HEK293 (cell line): ENCODE measurements around the gene DOCK1.

Source experiments
- CTCF ChIA-PET: fragments of 350-600 bp; formaldehyde crosslinking; extraction: SDS; loops from one replicate; lab custom pipeline; 2021; ENCODE audit warnings: antibody characterized with exemption; lab: Yijun Ruan, JAX
- POLR2A ChIA-PET: fragments of 300-600 bp; formaldehyde crosslinking; extraction: SDS; loops from one replicate; lab custom pipeline; 2020; ENCODE audit warnings: antibody characterized with exemption, inconsistent platforms; lab: Yijun Ruan, JAX
- H3K27ac ChIP-seq: fragments of 200-500 bp; sonication (Bioruptor generic); 2 replicates; pipeline ENCODE4 v1.5.1; 2014; ENCODE audit warnings: low read depth, low read length, control low read depth, inconsistent platforms; ENCODE audit errors: extremely low read depth
- H3K36me3 ChIP-seq, 2 experiments: fragments of 200-500 bp in 1 of 2; sonication (Bioruptor generic) in 1 of 2; 1 replicate in 1 of 2; 2 replicates in 1 of 2; pipeline ENCODE4 v1.5.1; 2014 to 2017; ENCODE audit warnings: inconsistent platforms in 2 of 2, low read length in 2 of 2; ENCODE audit not compliant: control insufficient read depth in 2 of 2, insufficient read depth in 1 of 2
- H3K4me1 ChIP-seq: fragments of 200-500 bp; sonication (Bioruptor generic); 2 replicates; pipeline ENCODE4 v1.5.1; 2014; ENCODE audit warnings: mild to moderate bottlenecking, low read length, inconsistent platforms; ENCODE audit not compliant: control insufficient read depth, insufficient read depth
- H3K4me3 ChIP-seq: 2 replicates; pipeline ENCODE4 v1.5.1; 2011; ENCODE audit warnings: low read depth, mild to moderate bottlenecking, control low read depth, low read length, moderate library complexity
- H3K9me3 ChIP-seq: fragments of 200-500 bp; sonication (Bioruptor generic); 2 replicates; pipeline ENCODE4 v1.5.1; 2014; ENCODE audit warnings: low read depth, low read length, inconsistent platforms; ENCODE audit not compliant: control insufficient read depth, insufficient read depth
- FEZF1 ChIP-seq: fragments of 450-650 bp; formaldehyde crosslinking; IDR thresholded peaks from 2 replicates; pipeline ENCODE4 v1.5.1; 2016; ENCODE audit warnings: missing biosample characterization, missing genetic modification characterization
- HIC1 ChIP-seq: fragments of 450-650 bp; formaldehyde crosslinking; IDR thresholded peaks from 2 replicates; pipeline ENCODE4 v1.5.1; 2016; ENCODE audit warnings: missing biosample characterization, missing genetic modification characterization
- HOXC10 ChIP-seq: sonication (generic); formaldehyde crosslinking; IDR thresholded peaks from 2 replicates; pipeline ENCODE4 v1.8.1; 2023; ENCODE audit warnings: mild to moderate bottlenecking, missing genetic modification reagents
- KLF1 ChIP-seq: fragments of 450-650 bp; formaldehyde crosslinking; IDR thresholded peaks from 2 replicates; pipeline ENCODE4 v1.5.1; 2016; ENCODE audit warnings: missing biosample characterization, missing genetic modification characterization
- KLF10 ChIP-seq: fragments of 450-650 bp; IDR thresholded peaks from 2 replicates; pipeline ENCODE4 v1.5.1; 2018; ENCODE audit warnings: missing biosample characterization, mild to moderate bottlenecking, missing genetic modification characterization
- KLF7 ChIP-seq: fragments of 450-650 bp; formaldehyde crosslinking; IDR thresholded peaks from 2 replicates; pipeline ENCODE4 v1.5.1; 2016; ENCODE audit warnings: missing biosample characterization, missing genetic modification characterization, borderline replicate concordance
- PRDM2 ChIP-seq: fragments of 450-650 bp; formaldehyde crosslinking; IDR thresholded peaks from 2 replicates; pipeline ENCODE4 v1.5.1; 2016; ENCODE audit warnings: missing biosample characterization, missing genetic modification characterization, borderline replicate concordance
- PRDM4 ChIP-seq: fragments of 450-650 bp; formaldehyde crosslinking; IDR thresholded peaks from 2 replicates; pipeline ENCODE4 v1.5.1; 2017; ENCODE audit warnings: missing biosample characterization, missing genetic modification characterization
- ZBTB7A ChIP-seq: fragments of 450-650 bp; formaldehyde crosslinking; IDR thresholded peaks from 2 replicates; pipeline ENCODE4 v1.5.1; 2016; ENCODE audit warnings: low read depth, missing biosample characterization, missing genetic modification characterization
- ZNF23 ChIP-seq: fragments of 450-650 bp; formaldehyde crosslinking; IDR thresholded peaks from 2 replicates; pipeline ENCODE4 v1.5.1; 2016; ENCODE audit warnings: missing biosample characterization, missing genetic modification characterization, borderline replicate concordance
- ZNF354C ChIP-seq: fragments of 450-650 bp; formaldehyde crosslinking; IDR thresholded peaks from 2 replicates; pipeline ENCODE4 v1.5.1; 2016; ENCODE audit warnings: missing biosample characterization, missing genetic modification characterization, low read depth, borderline replicate concordance
- ZNF394 ChIP-seq: fragments of 450-650 bp; formaldehyde crosslinking; IDR thresholded peaks from 2 replicates; pipeline ENCODE4 v1.5.1; 2016; ENCODE audit warnings: missing biosample characterization, missing genetic modification characterization, mild to moderate bottlenecking, moderate library complexity, borderline replicate concordance
- ZNF488 ChIP-seq: fragments of 450-650 bp; formaldehyde crosslinking; IDR thresholded peaks from 2 replicates; pipeline ENCODE4 v1.5.1; 2016; ENCODE audit warnings: missing biosample characterization, missing genetic modification characterization
- ZNF544 ChIP-seq: fragments of 450-650 bp; formaldehyde crosslinking; IDR thresholded peaks from 2 replicates; pipeline ENCODE4 v1.5.0; 2017; ENCODE audit warnings: missing biosample characterization, missing genetic modification characterization
- ZNF558 ChIP-seq: fragments of 450-650 bp; formaldehyde crosslinking; IDR thresholded peaks from 2 replicates; pipeline ENCODE4 v1.5.1; 2016; ENCODE audit warnings: missing biosample characterization, missing genetic modification characterization
- ZNF623 ChIP-seq: fragments of 450-650 bp; formaldehyde crosslinking; IDR thresholded peaks from 2 replicates; pipeline ENCODE4 v1.5.1; 2016; ENCODE audit warnings: missing biosample characterization, missing genetic modification characterization
- ZNF654 ChIP-seq: fragments of 450-650 bp; formaldehyde crosslinking; IDR thresholded peaks from 2 replicates; pipeline ENCODE4 v1.5.1; 2016; ENCODE audit warnings: low read depth, missing biosample characterization, missing genetic modification characterization
- ZNF658 ChIP-seq: fragments of 450-650 bp; formaldehyde crosslinking; IDR thresholded peaks from 2 replicates; pipeline ENCODE4; 2016; ENCODE audit warnings: missing biosample characterization, missing genetic modification characterization
- ZNF670 ChIP-seq: fragments of 450-650 bp; formaldehyde crosslinking; IDR thresholded peaks from 2 replicates; pipeline ENCODE4 v1.5.1; 2016; ENCODE audit warnings: missing biosample characterization, missing genetic modification characterization, low read depth
- ZNF707 ChIP-seq: fragments of 450-650 bp; formaldehyde crosslinking; IDR thresholded peaks from 2 replicates; pipeline ENCODE4 v1.5.1; 2016; ENCODE audit warnings: missing biosample characterization, missing genetic modification characterization
- ZNF791 ChIP-seq: fragments of 450-650 bp; formaldehyde crosslinking; IDR thresholded peaks from 2 replicates; pipeline ENCODE4 v1.5.1; 2016; ENCODE audit warnings: missing biosample characterization, missing genetic modification characterization
- ZNF843 ChIP-seq: fragments of 450-650 bp; formaldehyde crosslinking; IDR thresholded peaks from 2 replicates; pipeline ENCODE4 v1.5.1; 2016; ENCODE audit warnings: missing biosample characterization, missing genetic modification characterization
- ZSCAN23 ChIP-seq: fragments of 450-650 bp; formaldehyde crosslinking; IDR thresholded peaks from 2 replicates; pipeline ENCODE4 v1.5.1; 2016; ENCODE audit warnings: missing biosample characterization, missing genetic modification characterization

Gene DOCK1

GRCh38 chr10:126903656-126904360, 1.4 kb upstream of the DOCK1 start:
- no peak overlapping the region for H3K27ac ChIP-seq
- H3K9me3 ChIP-seq = no peaks in the 10 kb centered on the region
- ChIA-PET CTCF (interaction anchor here (0.5 kb wide), 1 partner anchor 273 kb away, joined by 3 read pairs; no protein-coding TSS in a partner anchor), POLR2A (no interaction called here)
- TF ChIP-seq ZSCAN23 (tag by site-specific recombination) (no peak), ZNF658 (no peak), HOXC10 (CRISPR knock-in tag) (no peak), ZNF623 (tag by site-specific recombination) (peak; percentile 21; the same call in 1 of the 2 replicates), ZBTB7A (no peak)
- peaks cover 4% of the 10 kb centered on the region; the same call in 1 of the 2 replicates for H3K4me1 ChIP-seq
- H3K4me3 ChIP-seq = no peak overlapping the region
- peaks cover 0 to 8% of the 10 kb centered on the region in 2 experiments; a peak in 1 of 3 replicates for H3K36me3 ChIP-seq

GRCh38 chr10:126904516-126904817, 761 bp upstream of the DOCK1 start:
- H3K9me3 ChIP-seq = no peaks in the 10 kb centered on the region
- peak overlapping the region; percentile 67 for H3K4me3 ChIP-seq
- no peak for TF ChIP-seq KLF7 (tag by site-specific recombination)
- TF ChIP-seq KLF1 (tag by site-specific recombination) = no peak
- no peak for TF ChIP-seq ZNF558 (tag by site-specific recombination)
- TF ChIP-seq ZNF394 = no peak
- TF ChIP-seq PRDM2 (tag by site-specific recombination) = no peak
- TF ChIP-seq KLF10 (tag by site-specific recombination) = no peak
- TF ChIP-seq PRDM4 (tag by site-specific recombination) = no peak
- TF ChIP-seq ZNF707 (tag by site-specific recombination) = no peak
- TF ChIP-seq ZNF791 (tag by site-specific recombination) = no peak
- TF ChIP-seq ZNF843 (tag by site-specific recombination) = no peak
- no peak for TF ChIP-seq ZSCAN23 (tag by site-specific recombination)
- TF ChIP-seq ZNF354C = no peak
- no peak for TF ChIP-seq FEZF1 (tag by site-specific recombination)
- TF ChIP-seq ZNF488 (tag by site-specific recombination) = no peak
- TF ChIP-seq ZNF544 (tag by site-specific recombination) = no peak
- TF ChIP-seq ZNF23 = no peak
- no peak for TF ChIP-seq ZNF654 (tag by site-specific recombination)
- TF ChIP-seq ZNF670 (tag by site-specific recombination) = no peak
- TF ChIP-seq HIC1 (tag by site-specific recombination) = no peak
- TF ChIP-seq, all 188 proteins: peak for 0
- Histone ChIP-seq H3K36me3 (peaks cover 0 to 8% of the 10 kb centered on the region in 2 experiments; a peak in 1 of 3 replicates), H3K4me1 (peaks cover 4% of the 10 kb centered on the region; the same call in 1 of the 2 replicates), H3K27ac (peak overlapping the region; percentile 77; the same call in 1 of the 2 replicates)
- ChIA-PET CTCF (no interaction called here), POLR2A (no interaction called here)
